Pancreas (tissue), 10 donors: Measurements from ENCODE around the gene KRT28. TPM values are rescaled to one million over a fixed set of nuclear protein-coding genes. Genes with fewer than 3 reads are reported as not detected.

Source experiments
- ATAC-seq, 4 donors: fragments of 200-7000 bp; cut with Tn5 transposase; one replicate each; pipeline versions ENCODE4 v1.8.0 to v1.9.1; 2020; ENCODE audit warnings: mild to moderate bottlenecking in 4 of 4, moderate library complexity in 4 of 4
- DNase-seq, 6 donors: peaks; one replicate each; pipeline ENCODE4 v3.0.0-alpha.2; 2020
- FAIRE-seq: peaks from 2 replicates; lab custom pipeline; 2012; peaks lifted over from hg19 to GRCh38; lab: Jason Lieb, UNC
- H3K27ac ChIP-seq, 4 donors: fragments of 200-600 bp; sonication (generic); 1 replicate in 3 of 4; 2 replicates in 1 of 4; pipeline versions ENCODE4 v1.5.0 to v1.8.0; 2020
- H3K27me3 ChIP-seq, 4 donors: fragments of 200-600 bp; one replicate each; pipeline ENCODE4 v1.8.0; 2021
- H3K36me3 ChIP-seq, 3 donors: fragments of 200-600 bp; sonication (generic) in 1 of 3; one replicate each; pipeline versions ENCODE4 v1.5.0 to v1.8.0; 2020 to 2021
- H3K4me1 ChIP-seq, 3 donors: fragments of 200-600 bp; one replicate each; pipeline ENCODE4 v1.8.0; 2021
- H3K4me3 ChIP-seq, 4 donors: fragments of 200-600 bp; sonication (generic) in 2 of 4; one replicate each; pipeline versions ENCODE4 v1.5.0 to v1.8.0; 2020 to 2021
- H3K9me3 ChIP-seq, 4 donors: fragments of 200-600 bp; one replicate each; pipeline ENCODE4 v1.8.0; 2021
- CTCF ChIP-seq, 4 donors: fragments of 200-600 bp; sonication (generic) in 3 of 4; IDR thresholded peaks; one replicate each; pipeline versions ENCODE4 v1.5.0 to v1.8.0; 2021; ENCODE audit warnings: antibody characterized with exemption in 4 of 4
- WGBS, 2 donors: extraction: QIAGEN DNeasy Blood & Tissue Kit; methylation state at CpG; one replicate each; pipeline ENCODE4 v1.1.7; 2013; 5-methylcytosine and 5-hydroxymethylcytosine counted together
- intact Hi-C, 3 donors: fragments of 100-400 bp; cut with DNase I; formaldehyde crosslinking; loops; one replicate each; pipeline versions ENCODE4 v1.11.1 to v1.14.2; 2022
- polyA plus RNA-seq, 2 donors: library from polyadenylated mRNA; stranded (reverse); fragments of 200-250 nt; gene quantifications; one replicate each; pipeline ENCODE4 v1.2.3, GENCODE V29; 2013
- total RNA-seq, 6 donors: library from RNA; stranded (reverse); fragmentation: NEBNext Ultra II Directional in 4 of 6; extraction: Animal tissue kit (Norgen Biotek cat#: 25700) in 4 of 6; gene quantifications; one replicate each; pipeline versions ENCODE4 v1.2.1 to v1.2.4, GENCODE V29; 2021 to 2023
- donor health status: healthy with polysubstance abuse.
- donor health status: DM: no; HTN: no; CAD: no; lungs with moderate emphysema.
- donor health status: DM: no; HTN: no; CAD: no.
- donor health status: control.
- donor health status: control.
- donor health status: Bipolar disorder and iron deficiency.
- donor health status: DM: yes; HTN: yes; CAD: no.
- donor health status: DM: no; HTN: no; CAD: no.
- donor health status: DM: no; HTN: no; CAD: no.
- donor health status: DM: yes; HTN: yes; CAD: no.

The KRT28 gene
- total and polyA plus RNA-seq, 8 donors, result not detected

- 41 to 56% methylated on average over 2 of the region's 2 CpGs for WGBS, 2 donors
- Histone ChIP-seq H3K4me3 (no peak overlapping the region), H3K9me3 (no peaks in the 10 kb centered on the region), H3K4me1 (peaks cover 0 to 4% (median 0%) of the 10 kb centered on the region in 3 donors), H3K27ac (no peak overlapping the region), H3K36me3 (no peaks in the 10 kb centered on the region), H3K27me3 (peaks cover 0 to 40% (median 0%) of the 10 kb centered on the region in 4 donors)
- TF ChIP-seq CTCF (IDR thresholded peaks at IDR 0.05), result no peak
- ATAC-seq (no peak), DNase-seq (no peak), FAIRE-seq (no peak)
- intact Hi-C loops, result loop anchor here in 1 of 3 donors (10.0 kb wide), 1 partner anchor 854 kb away; no protein-coding TSS in a partner anchor
Observed at GRCh38 chr17:40801157-40801556, 1.4 kb upstream of the KRT28 start.

- DNase-seq, result no peak
- Histone ChIP-seq H3K27me3 (peaks cover 0 to 33% (median 0%) of the 10 kb centered on the region in 4 donors), H3K27ac (no peak overlapping the region), H3K4me3 (no peak overlapping the region), H3K4me1 (peaks cover 0 to 4% (median 0%) of the 10 kb centered on the region in 3 donors), H3K36me3 (no peaks in the 10 kb centered on the region), H3K9me3 (no peaks in the 10 kb centered on the region)
- intact Hi-C loops, result loop anchor here in 1 of 3 donors (10.0 kb wide), 1 partner anchor 854 kb away; no protein-coding TSS in a partner anchor
- WGBS, 2 donors, result 47 to 68% methylated on average over 1 of the region's 1 CpG
- TF ChIP-seq CTCF (IDR thresholded peaks at IDR 0.05), result no peak
- ATAC-seq, result no peak
- no peak for FAIRE-seq
Observed at GRCh38 chr17:40800381-40800780, 622 bp upstream of the KRT28 start.

GRCh38 chr17:40796846-40797245, 2.9 kb downstream of the KRT28 start:
- Histone ChIP-seq H3K4me3 (no peak overlapping the region), H3K9me3 (no peaks in the 10 kb centered on the region), H3K4me1 (no peaks in the 10 kb centered on the region), H3K27ac (no peak overlapping the region), H3K27me3 (peaks cover 0 to 19% (median 0%) of the 10 kb centered on the region in 4 donors), H3K36me3 (no peaks in the 10 kb centered on the region)
- FAIRE-seq, result no peak
- intact Hi-C loops, result loop anchor here in 2 of 3 donors (10.0 kb wide), 1 partner anchor 182 kb away; no protein-coding TSS in a partner anchor
- no peak for DNase-seq
- no peak for ATAC-seq
- no peak for TF ChIP-seq CTCF (IDR thresholded peaks at IDR 0.05)
- 59 to 68% methylated on average over 27 of the region's 27 CpGs for WGBS, 2 donors

- intact Hi-C loops, result loop anchor here in 2 of 3 donors (10.0 kb wide), 1 partner anchor 180 kb away; no protein-coding TSS in a partner anchor
- no peak for FAIRE-seq
- no peaks in the 10 kb centered on the region for H3K36me3 ChIP-seq
- TF ChIP-seq CTCF (IDR thresholded peaks at IDR 0.05), result no peak
- H3K9me3 ChIP-seq, result no peaks in the 10 kb centered on the region
- 48 to 63% methylated on average over 10 of the region's 10 CpGs for WGBS, 2 donors
- H3K4me1 ChIP-seq, result no peaks in the 10 kb centered on the region
- H3K4me3 ChIP-seq, result no peak overlapping the region
- H3K27me3 ChIP-seq, result peaks cover 0 to 19% (median 0%) of the 10 kb centered on the region in 4 donors
- H3K27ac ChIP-seq, result no peak overlapping the region
- no peak for ATAC-seq
- DNase-seq, result no peak
Observed at GRCh38 chr17:40795019-40795667, 4.6 kb downstream of the KRT28 start.

- peaks cover 0 to 16% (median 0%) of the 10 kb centered on the region in 4 donors for H3K27me3 ChIP-seq
- no peak overlapping the region for H3K27ac ChIP-seq
- no peak overlapping the region for H3K4me3 ChIP-seq
- no peaks in the 10 kb centered on the region for H3K36me3 ChIP-seq
- DNase-seq, result no peak
- FAIRE-seq, result no peak
- H3K9me3 ChIP-seq, result no peaks in the 10 kb centered on the region
- no peak for ATAC-seq
- H3K4me1 ChIP-seq, result no peaks in the 10 kb centered on the region
- intact Hi-C loops, result loop anchor here (5.0 to 10.0 kb wide), 2 partner anchors 177 to 180 kb away; no protein-coding TSS in a partner anchor
- 69 to 78% methylated on average over 2 of the region's 2 CpGs for WGBS, 2 donors
- TF ChIP-seq CTCF (IDR thresholded peaks at IDR 0.05), result no peak
Observed at GRCh38 chr17:40794466-40794865, 5.3 kb downstream of the KRT28 start.
